RWPE2 (cell line): Measurements from ENCODE around the gene MPL.

Experiments
- ATAC-seq: fragments of 200-7000 bp; cut with Tn5 transposase; 3 replicates; pipeline ENCODE4 v1.9.1; 2021; ENCODE audit warnings: low read depth
- DNase-seq: peaks from one replicate; pipeline ENCODE4 v3.0.0-alpha.2; 2020; ENCODE audit warnings: low spot score
- H3K27ac ChIP-seq: fragments of 450-650 bp; 2 replicates; pipeline ENCODE4 v1.5.1; 2017; ENCODE audit warnings: mild to moderate bottlenecking; ENCODE audit not compliant: poor library complexity, severe bottlenecking
- H3K27me3 ChIP-seq: fragments of 250-450 bp; sonication (Bioruptor Pico); 2 replicates; pipeline ENCODE4 v1.5.1; 2021; ENCODE audit warnings: mild to moderate bottlenecking, moderate library complexity; ENCODE audit not compliant: insufficient read depth, poor library complexity, severe bottlenecking
- H3K36me3 ChIP-seq: fragments of 250-450 bp; sonication (Bioruptor Pico); 2 replicates; pipeline ENCODE4 v1.5.1; 2020; ENCODE audit warnings: low read depth, mild to moderate bottlenecking, moderate library complexity
- H3K4me1 ChIP-seq: fragments of 250-450 bp; sonication (Bioruptor Pico); 2 replicates; pipeline ENCODE4 v1.5.1; 2021; ENCODE audit warnings: mild to moderate bottlenecking, moderate library complexity; ENCODE audit not compliant: insufficient read depth, poor library complexity, severe bottlenecking
- H3K4me3 ChIP-seq: fragments of 250-450 bp; sonication (Bioruptor Pico); 2 replicates; pipeline ENCODE4 v1.5.1; 2021; ENCODE audit warnings: mild to moderate bottlenecking, moderate library complexity; ENCODE audit not compliant: severe bottlenecking
- H3K9me3 ChIP-seq: fragments of 250-450 bp; sonication (Bioruptor Pico); 2 replicates; pipeline ENCODE4 v1.5.1; 2021; ENCODE audit warnings: mild to moderate bottlenecking, moderate library complexity; ENCODE audit not compliant: severe bottlenecking
- CTCF ChIP-seq: fragments of 450-650 bp; IDR thresholded peaks from one replicate; pipeline ENCODE4 v1.5.1; 2017; ENCODE audit warnings: mild to moderate bottlenecking, moderate library complexity; ENCODE audit not compliant: poor library complexity, severe bottlenecking

MPL gene

GRCh38 chr1:43314233-43314632 lies 23.4 kb upstream of the MPL start:
- H3K9me3 ChIP-seq: no peaks in the 10 kb centered on the region
- H3K4me1 ChIP-seq: no peaks in the 10 kb centered on the region
- H3K36me3 ChIP-seq: no peaks in the 10 kb centered on the region
- no peak overlapping the region for H3K27ac ChIP-seq
- H3K4me3 ChIP-seq: no peak overlapping the region
- no peak for DNase-seq
- H3K27me3 ChIP-seq: no peaks in the 10 kb centered on the region
- TF ChIP-seq CTCF: no peak
- no peak for ATAC-seq

- Histone ChIP-seq H3K36me3 (no peaks in the 10 kb centered on the region), H3K9me3 (no peaks in the 10 kb centered on the region), H3K4me1 (no peaks in the 10 kb centered on the region), H3K27ac (no peak overlapping the region), H3K27me3 (no peaks in the 10 kb centered on the region), H3K4me3 (no peak overlapping the region)
- no peak for TF ChIP-seq CTCF
- DNase-seq (peak; percentile 8), ATAC-seq (no peak)
Observed at GRCh38 chr1:43315481-43315880, 22.1 kb upstream of the MPL start.

- no peak for ATAC-seq
Observed at GRCh38 chr1:43315963-43316737, 21.5 kb upstream of the MPL start.

GRCh38 chr1:43316738-43317520 lies 20.7 kb upstream of the MPL start:
- DNase-seq: no peak

More at GRCh38 chr1:43315963-43316737, 21.5 kb upstream of the MPL start:
- no peaks in the 10 kb centered on the region for H3K9me3 ChIP-seq
- peak; percentile 23 for DNase-seq
- TF ChIP-seq CTCF: no peak
- no peaks in the 10 kb centered on the region for H3K27me3 ChIP-seq
- H3K4me1 ChIP-seq: no peaks in the 10 kb centered on the region
- no peak overlapping the region for H3K27ac ChIP-seq
- H3K36me3 ChIP-seq: no peaks in the 10 kb centered on the region
- H3K4me3 ChIP-seq: no peak overlapping the region

More at GRCh38 chr1:43316738-43317520, 20.7 kb upstream of the MPL start:
- Histone ChIP-seq H3K27ac (no peak overlapping the region), H3K4me3 (no peak overlapping the region), H3K27me3 (no peaks in the 10 kb centered on the region), H3K36me3 (no peaks in the 10 kb centered on the region), H3K4me1 (no peaks in the 10 kb centered on the region), H3K9me3 (no peaks in the 10 kb centered on the region)
- ATAC-seq: no peak
- no peak for TF ChIP-seq CTCF
